HG02970 (cell line): ENCODE results near the gene LDAH.
"Not testable (repeated sequence)": the region's sequence is repeated elsewhere in the genome, so short reads cannot be mapped to it uniquely, and the experiment has no call there.

Source experiments
- ATAC-seq: cut with Tn5 transposase; IDR thresholded peaks from one replicate; pipeline ENCODE4 v1.9.1; 2021; ENCODE audit warnings: mild to moderate bottlenecking, moderate library complexity, moderate number of reproducible peaks; ENCODE audit not compliant: unreplicated experiment, low FRiP score

LDAH gene

DNA sequence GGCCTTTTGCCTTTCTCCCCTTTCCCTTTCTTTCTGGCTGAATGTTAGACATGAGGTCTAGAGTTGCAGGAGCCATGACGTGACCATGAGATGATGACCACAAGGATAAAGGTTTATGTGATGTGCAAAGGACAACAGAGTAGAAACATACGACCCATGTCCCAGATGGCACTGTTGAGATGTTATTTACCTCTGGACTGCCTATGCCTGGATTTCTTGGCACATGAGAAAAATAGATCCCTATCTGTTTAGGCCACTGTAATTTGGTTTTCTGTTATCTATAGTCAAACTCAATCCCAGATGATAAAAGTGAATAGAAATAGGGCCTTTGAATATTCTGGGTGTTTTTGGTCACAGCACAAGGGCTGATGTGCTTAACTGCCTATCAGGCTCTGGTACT is 97.1 kb downstream of the LDAH start:
- ATAC-seq = no peak

DNA sequence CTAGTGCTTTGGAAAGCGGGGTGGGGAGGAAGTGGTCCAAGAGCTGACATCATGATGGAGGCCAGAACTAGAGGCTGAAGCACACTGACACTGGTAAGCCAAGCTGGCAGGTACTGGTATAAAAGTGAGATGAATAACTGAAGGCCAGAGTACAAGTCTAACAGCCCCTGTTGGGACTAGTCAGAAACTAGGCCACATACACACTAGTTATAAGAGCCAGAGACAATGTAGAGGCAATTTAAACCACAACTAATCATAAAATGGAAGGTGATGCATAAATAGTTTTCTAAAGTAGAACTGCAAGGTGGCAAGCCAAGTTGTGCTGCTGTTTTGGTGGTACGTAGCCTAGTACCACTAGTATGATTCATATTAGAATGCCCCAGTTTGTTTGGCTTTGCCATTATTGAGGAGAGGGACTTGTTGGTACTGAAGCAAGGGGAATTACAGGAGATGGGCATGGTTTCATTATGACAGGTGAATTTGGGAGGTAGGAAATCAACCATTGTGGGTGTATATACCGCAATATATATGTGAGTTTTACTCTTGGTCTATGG is 98.3 kb downstream of the LDAH start:
- ATAC-seq = no peak

DNA sequence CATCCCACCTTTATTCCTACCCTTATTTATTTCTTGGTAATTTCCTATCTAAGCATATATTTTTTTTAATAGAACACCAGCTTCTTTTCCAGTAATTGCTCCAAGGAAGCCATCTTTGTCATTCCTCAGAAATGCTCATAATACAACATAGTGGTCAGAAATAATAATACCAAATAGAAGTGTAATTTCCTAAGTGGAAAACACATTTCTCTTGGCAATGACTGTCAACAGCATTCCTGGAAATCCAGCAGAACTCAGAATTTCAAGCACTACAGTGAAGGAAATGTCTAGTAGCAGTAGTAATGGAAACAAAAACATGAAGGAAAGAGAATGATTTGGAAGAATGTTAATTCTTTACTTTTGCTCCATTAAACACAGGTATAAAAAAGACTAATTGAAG is 99.4 kb downstream of the LDAH start:
- ATAC-seq = no peak

DNA sequence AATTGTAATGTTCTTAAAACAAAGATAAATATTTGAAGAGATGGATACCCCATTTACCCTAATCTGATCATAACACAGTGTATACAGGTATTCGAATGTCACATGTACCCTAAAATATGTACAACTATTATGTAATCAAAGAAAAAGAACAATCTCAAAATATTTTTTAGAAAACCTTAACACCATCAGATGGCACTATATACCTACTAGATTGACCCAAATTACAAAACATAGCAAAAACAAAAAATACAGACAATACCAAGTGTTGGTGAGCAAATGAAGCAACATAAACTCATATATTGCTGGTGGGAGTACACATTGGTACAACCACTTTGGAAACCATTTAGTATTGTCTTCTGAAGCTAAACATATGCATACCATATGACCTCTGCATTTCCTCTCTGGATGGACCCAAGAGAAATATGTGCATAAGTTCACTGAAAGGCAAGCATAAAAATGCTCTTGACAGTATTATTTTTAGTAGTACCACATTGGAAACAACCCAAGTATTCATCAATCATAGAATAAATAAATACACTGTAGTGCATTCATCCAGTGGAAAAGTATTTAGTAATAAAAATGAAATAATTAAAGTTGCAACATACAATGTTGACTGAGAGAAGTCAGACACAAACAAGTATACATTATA is 100.2 kb downstream of the LDAH start:
- no peak for ATAC-seq

DNA sequence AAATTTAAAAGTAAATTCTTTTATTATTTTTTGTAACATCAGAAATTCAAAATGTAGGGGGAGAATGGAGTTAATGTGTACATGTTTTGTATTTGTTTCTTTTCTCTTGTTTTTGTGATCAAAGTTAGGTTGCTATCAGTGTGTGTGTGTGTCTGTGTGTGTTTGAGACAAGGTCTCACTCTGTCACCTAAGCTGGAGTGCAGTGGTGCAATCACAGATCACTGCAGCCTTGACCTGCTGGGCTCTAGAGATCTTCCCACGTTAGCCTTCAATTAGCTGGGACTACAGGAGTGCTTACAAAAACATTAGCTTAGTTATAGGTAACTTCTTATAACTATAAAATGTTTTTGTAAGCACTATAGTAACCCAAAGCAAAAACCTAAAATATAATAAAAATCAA is 105.3 kb downstream of the LDAH start:
- no peak for ATAC-seq

DNA sequence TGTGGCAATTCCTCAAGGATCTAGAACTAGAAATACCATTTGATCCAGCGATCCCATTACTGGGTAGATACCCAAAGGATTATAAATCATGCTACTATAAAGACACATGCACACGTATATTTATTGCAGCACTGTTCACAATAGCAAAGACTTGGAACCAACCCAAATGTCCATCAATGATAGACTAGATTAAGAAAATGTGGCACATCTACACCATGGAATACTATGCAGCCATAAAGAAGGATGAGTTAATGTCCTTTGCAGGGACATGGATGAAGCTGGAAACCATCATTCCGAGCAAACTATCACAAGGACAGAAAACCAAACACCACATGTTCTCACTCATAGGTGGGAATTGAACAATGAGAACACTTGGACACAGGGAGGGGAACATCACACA is 106.7 kb downstream of the LDAH start:
- ATAC-seq = not testable (repeated sequence)

DNA sequence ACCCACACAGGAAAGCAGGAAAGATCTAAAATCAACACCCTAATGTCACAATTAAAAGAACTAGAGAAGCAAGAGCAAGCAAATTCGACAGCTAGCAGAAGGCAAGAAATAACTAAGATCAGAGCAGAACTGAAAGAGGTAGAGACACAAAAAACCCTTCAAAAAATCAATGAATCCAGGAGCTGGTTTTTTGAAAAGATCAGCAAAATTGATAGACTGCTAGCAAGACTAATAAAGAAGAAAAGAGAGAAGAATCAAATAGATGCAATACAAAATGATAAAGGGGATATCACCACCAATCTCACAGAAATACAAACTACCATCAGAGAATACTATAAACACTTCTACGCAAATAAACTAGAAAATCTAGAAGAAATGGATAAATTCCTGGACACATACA is 108.5 kb downstream of the LDAH start:
- not testable (repeated sequence) for ATAC-seq

DNA sequence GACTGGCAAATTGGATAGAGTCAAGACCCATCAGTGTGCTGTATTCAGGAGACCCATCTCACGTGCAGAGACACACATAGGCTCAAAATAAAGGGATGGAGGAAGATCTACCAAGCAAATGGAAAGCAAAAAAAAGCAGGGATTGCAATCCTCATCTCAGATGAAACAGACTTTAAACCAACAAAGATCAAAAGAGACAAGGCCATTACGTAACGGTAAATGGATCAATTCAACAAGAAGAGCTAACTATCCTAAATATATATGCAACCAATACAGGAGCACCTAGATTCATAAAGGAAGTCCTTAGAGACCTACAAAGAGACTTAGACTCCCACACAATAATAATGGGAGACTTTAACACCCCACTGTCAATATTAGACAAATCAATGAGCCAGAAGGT is 109.3 kb downstream of the LDAH start:
- not testable (repeated sequence) for ATAC-seq

DNA sequence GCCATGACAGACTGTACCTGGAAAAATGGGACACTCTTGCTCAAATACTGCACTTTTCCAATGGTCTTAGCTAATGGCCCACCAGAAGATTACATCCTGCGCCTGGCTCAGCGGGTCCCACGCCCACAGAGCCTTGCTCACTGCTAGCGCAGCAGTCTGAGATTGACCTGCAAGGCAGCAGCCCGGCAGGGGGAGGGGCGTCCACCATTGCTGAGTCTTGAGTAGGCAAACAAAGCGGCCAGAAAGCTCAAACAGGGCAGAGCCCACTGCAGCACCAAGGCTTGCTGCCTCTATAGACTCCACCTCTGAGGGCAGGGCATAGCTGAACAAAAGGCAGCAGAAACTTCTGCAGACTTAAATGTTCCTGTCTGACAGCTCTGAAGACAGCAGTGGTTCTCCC is 111.3 kb downstream of the LDAH start:
- not testable (repeated sequence) for ATAC-seq

DNA sequence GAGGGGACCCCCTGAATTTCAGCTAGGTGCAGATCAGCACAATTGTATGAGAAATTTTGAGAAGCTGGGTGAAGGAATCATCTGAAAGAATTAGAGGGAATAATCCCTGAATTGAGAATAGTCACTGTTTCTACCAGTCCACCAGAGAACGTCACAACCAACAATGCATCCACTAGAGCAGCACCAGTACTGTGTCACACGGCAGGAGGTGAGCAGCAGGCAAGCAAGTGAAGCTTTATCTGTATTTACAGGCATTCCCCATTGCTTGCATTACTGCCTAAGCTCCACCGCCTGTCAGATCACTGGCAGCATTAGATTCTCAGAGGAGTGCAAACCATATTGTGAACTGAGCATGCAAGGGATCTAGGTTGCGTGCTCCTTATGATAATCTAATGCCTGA is 115.3 kb downstream of the LDAH start:
- ATAC-seq = no peak

DNA sequence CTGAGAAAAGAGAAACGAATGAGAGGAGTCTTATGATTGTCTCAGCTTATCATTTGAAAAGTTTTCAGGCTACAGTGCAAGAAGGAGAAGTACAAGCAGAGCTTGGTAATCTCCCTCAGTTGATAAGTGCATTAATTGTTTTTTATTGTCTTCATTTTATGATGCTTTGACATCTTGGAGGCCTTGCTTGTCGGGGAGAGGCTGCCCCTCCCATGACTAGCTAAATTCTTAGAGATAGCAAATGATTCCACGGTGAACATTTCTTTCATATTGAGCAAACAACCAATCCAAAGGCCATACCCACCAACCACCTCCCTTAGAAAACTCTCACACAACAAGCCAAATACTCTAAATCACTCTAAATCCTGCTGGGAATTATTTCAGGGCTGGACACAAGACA is 116.1 kb downstream of the LDAH start:
- no peak for ATAC-seq

DNA sequence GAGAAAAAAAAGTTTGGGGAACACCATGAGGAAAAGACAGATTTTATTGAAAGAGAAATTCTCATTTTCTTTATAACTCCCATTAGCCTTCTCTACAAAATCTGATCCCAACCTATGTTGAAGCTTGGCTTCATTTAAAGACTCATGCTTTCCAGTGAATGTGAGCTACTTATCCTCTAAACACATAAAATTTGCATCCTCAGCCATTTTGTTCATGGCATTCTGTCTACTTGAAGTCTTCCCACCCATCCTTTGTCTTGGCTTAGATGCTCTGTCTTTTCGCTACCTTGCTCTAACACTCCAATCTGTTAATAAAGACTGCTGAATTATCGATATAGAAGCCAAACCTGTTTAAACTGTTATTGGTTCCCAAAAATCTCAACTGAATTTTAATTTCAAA is 116.7 kb downstream of the LDAH start:
- ATAC-seq = no peak

DNA sequence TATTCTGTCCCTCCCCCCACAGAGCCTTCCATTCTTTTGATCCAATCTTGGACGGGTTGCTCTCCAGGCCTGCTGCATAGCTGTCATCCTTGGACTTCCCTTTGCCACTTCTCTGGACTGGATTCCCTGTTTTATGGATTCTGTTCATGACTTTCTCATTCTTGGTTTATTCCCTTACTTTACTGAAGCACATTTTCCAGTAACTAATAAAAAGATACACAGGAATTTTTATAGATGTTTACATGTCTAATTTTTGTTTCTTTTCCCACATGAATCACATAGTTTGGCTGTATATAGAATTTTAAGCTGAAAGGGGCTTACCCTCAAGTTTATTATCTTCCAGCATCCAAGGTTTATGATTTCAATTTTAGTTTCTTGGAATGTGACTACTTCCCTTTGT is 118.0 kb downstream of the LDAH start:
- ATAC-seq = no peak

DNA sequence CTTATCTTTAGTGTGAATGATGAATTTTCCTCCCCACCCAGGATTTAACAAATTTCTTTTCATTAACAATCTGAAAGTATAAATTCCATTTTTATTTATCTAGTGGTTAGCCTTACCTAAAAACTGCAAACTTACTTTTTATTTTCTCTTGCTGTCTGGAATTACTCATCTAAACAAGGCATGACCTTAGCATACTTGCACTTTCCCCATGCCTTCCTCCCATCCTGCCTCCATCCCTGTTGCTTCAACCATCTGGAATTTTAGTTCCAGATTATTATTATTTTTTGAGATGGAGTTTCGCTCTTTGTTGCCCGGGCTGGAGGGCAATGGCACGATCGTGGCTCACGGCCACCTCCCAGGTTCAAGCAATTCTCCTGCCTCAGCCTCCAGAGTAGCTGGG is 120.3 kb downstream of the LDAH start:
- no peak for ATAC-seq

DNA sequence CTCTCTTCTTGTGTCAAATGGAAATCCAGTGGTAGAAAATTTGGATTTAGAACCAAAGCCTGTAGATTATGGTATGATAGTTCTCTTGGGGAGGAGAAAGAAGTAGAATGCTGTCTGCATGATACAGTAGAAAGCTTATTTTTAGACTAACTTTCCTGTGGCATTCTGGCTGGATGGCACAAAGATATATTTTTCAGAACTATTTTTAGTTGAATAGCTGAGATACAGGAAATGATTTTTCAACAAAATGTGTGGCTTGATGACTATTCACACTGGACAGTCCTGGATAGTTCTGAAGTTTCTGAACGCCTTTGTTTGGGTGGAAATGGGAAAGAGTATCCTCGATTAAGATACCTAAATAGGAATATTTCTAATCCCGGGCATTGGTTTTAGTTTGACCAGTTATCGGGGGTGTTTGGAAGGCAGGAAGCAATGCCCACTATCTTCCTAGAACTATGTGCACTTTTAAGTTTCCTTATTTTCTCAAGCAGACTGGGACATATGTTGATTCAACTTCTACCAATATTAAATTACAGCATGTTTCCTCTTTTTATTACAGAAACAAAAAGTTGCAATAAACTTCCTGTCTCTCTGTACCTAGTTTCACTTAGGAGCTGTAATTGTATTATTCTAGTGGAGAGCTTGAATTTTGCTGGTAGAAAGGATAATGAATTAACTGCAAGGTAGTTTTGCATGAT is 123.8 kb downstream of the LDAH start:
- no peak for ATAC-seq

DNA sequence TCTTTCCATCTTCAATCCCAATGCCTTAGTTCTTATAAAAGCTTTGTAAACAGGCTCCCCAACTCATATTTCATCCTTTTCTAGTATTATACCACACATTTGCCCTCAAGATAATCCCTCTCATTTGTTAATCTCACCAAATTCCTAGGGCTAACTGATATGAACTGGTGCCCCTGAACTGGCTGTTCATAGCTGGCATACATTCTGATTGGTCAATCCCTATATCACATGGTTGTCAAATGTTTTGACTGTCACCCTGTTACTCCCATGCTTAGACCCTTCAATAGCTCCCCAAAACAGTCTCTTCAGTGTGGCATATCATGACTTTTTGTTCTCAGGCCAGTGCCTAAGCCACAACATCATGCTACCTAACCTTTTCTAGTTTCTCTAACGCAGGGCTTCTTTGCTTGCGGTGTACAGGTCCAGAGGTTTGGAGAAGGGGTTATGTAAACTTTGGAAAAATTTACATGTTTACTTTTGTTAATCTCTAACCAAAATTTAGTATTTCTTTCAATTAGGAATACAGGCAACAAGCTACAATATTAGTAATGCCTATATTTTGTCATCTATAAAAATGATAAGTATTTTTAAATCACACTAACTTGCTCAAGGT is 125.5 kb downstream of the LDAH start:
- no peak for ATAC-seq

DNA sequence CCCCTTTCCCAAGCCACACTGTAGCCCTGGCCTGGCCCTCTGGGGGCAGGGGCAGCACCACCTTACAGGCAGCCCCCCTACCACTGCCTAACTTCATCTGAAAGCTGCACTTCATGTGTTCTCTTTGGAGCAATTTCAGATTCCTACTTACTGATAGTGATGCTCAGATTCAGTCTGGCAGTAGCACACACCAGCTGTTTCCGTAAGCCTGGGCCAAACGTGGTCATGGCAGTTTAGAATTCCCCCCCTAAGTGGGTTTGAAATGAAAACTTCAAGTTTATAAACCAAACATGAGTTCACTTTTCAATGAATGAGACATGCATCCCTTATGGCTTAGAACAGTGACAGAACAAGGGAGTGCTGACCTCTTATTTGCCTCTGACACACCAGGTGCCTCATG is 126.5 kb downstream of the LDAH start:
- ATAC-seq = no peak

DNA sequence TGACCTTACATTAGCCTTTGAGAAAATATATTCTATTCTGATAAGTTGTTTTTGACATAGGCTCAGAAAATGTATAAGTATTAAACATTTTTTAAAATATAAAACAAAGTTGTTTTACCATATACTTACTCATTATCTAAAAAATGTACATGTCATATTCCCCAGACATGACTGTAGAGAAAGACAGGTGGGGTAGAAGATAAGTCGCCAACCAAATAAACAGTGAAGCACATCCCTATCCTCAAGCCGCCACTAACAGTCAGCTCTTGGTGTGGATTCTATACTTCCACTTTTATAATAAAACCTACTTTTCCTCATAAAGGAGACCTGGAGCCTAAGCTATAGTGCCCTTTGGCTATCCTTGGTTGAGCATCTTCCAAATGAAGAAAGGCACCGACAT is 129.6 kb downstream of the LDAH start:
- no peak for ATAC-seq

DNA sequence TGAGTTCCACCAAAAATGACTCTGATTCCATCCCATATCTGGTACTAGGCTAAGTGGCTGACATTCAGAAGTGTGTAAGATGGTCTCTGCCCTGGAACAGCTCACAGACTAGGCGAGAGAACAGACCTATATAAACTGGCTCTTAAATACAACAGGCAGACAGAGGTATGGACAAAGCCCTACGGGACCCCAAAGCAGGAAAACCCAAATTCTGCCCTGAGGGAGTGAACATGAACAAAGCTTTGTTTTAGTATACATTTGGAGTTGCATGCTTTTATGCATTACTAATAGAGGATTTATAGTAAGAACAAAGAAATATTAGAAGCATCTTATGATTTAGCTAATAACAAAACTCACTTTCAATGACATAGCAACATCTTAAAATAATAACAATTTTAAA is 130.8 kb downstream of the LDAH start:
- no peak for ATAC-seq

DNA sequence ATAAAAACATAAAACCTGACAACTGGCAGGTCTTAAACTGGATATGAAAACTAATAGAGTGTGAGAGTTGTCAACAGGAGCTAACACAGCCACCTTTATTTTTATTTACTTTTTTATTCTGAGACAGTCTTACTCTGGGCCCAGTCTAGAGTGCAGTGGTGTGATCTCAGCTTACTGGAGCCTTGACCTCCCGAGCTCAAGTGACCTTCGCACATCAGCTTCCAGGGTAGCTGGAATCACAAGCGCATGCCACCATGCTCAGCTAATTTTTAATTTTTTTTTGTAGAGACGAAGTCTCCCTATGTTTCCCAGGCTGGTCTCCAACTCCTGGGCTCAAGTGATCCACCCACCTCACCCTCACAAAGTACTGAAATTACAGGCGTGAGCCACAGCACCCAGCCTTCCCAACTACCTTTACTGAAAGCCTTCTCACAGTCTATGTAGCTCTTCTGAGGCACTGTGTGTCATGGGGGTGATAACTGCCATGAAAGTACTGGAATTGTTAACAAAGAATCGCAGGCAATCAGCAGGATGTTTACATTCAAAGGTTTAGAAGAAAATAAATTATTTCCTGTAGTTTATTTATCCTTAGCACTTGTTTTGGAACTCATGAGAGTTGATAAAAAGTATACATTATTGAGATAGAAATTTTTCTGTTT is 131.7 kb downstream of the LDAH start:
- no peak for ATAC-seq
